ENCODE results near the gene PDE6H.
A peak's percentile ranks its signal among the peaks of the same experiment; 100 is the strongest.

The PDE6H gene

GRCh38 chr12:14959463-14959862, 13.4 kb upstream of the PDE6H start:
- H3K36me3 ChIP-seq (ENCODE audit: control insufficient read depth, insufficient read depth, low read length) = peaks cover 4% of the 10 kb centered on the region
- peak overlapping the region; percentile 88 for H3K4me3 ChIP-seq (replicated peaks; ENCODE audit: low read depth, low read length)
- TF ChIP-seq CTCF (IDR thresholded peaks at IDR 0.05; ENCODE audit: insufficient read depth, low read length, poor library complexity, severe bottlenecking) = no peak
- no peak for DNase-seq (ENCODE audit: extremely low read depth, insufficient read length)
- no peaks in the 10 kb centered on the region for H3K27me3 ChIP-seq (replicated peaks; ENCODE audit: control insufficient read depth, insufficient read depth, low read length)

- peak overlapping the region; percentile 88 for H3K4me3 ChIP-seq (replicated peaks; ENCODE audit: low read depth, low read length)
- peaks cover 4% of the 10 kb centered on the region for H3K36me3 ChIP-seq (ENCODE audit: control insufficient read depth, insufficient read depth, low read length)
- H3K27me3 ChIP-seq (replicated peaks; ENCODE audit: control insufficient read depth, insufficient read depth, low read length) = no peaks in the 10 kb centered on the region
- DNase-seq (ENCODE audit: extremely low read depth, insufficient read length) = no peak
- TF ChIP-seq CTCF (IDR thresholded peaks at IDR 0.05; ENCODE audit: insufficient read depth, low read length, poor library complexity, severe bottlenecking) = no peak
These were observed 12.8 kb upstream of the PDE6H start for GRCh38 chr12:14959916-14960496.

DNA sequence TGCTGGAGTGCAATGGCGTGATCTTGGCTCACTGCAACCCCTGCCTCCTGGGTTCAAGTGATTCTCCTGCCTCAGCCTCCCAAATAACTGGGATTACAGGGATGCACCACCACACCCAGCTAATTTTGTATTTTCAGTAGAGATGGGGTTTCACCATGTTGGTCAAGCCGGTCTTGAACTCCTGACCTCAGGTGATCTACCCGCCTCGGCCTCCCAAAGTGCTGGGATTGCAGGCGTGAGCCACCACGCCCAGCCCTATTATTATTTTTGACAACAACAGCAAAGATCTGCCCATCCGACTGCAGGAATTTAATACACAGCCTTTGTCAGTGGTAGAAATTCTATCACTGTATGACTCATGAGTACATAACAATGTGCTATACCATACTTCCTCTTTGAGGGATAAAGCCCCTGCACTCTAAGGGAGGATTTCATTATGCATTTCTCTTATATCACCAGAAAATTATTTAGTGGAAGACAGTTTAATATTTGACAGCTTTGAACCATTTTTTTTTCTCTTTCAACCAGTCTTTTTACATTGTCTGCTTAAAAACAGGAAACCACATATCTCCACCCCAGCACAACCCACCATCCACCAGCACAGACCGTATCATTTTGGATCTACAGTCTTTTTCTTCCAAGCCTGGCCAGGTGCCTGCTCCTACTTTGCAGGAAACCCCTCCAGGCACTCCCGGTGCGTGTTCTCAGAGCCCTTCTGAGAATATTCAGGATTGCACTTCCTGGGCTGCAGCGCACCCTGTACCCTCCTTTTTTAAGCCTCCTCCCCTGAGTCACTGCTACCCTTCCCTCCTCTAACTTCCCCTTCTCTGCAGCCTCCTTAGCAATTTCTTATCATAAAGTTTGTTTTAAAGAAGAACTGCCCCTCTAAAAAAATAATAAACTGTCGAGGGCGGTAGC, 12.0 kb upstream of the PDE6H start:
- H3K36me3 ChIP-seq (ENCODE audit: control insufficient read depth, insufficient read depth, low read length) = peaks cover 4% of the 10 kb centered on the region
- TF ChIP-seq CTCF (IDR thresholded peaks at IDR 0.05; ENCODE audit: insufficient read depth, low read length, poor library complexity, severe bottlenecking) = no peak
- no peaks in the 10 kb centered on the region for H3K27me3 ChIP-seq (replicated peaks; ENCODE audit: control insufficient read depth, insufficient read depth, low read length)
- DNase-seq (ENCODE audit: extremely low read depth, insufficient read length) = peak; percentile 54
- H3K4me3 ChIP-seq (replicated peaks; ENCODE audit: low read depth, low read length) = peak overlapping the region; percentile 88

DNA sequence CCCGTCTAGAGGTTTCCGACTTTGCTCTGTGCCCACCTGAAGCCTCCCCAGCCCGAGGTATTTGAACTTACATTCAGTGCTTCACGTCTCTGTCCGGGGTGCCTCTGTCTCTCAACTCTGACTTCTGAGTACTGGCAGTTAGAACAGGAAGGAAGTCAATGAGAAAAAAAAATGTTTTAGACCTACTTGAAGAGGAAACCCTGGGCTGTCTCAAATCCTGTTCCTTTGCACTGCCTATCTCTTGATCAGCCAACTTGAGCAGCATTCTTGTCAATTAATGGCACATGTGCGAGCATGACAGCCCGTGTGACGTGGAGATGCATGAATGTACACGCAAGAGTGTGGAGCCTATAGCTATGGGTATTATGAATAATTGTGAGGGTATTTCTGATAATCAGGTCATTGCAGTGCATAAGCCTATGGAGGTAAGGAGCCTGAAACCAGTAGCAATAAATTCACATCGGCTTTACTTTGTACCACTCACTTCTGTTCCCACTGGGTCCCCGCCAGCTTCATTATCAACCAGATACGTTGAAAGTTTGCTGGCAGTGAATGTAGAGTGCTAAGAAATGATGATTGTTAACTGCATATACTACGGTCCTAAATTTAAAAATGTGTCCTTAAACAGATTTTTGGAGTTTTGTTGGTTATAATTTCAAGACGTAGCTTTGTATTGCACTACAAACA, 11.2 kb upstream of the PDE6H start, which contains the start of gene ARHGDIB:
Gene ARHGDIB, minus strand, starts transcription at position 136 of the 687 bp plus-strand sequence. CDS start 10,889 bp downstream, outside the sequence.
- no peak for TF ChIP-seq CTCF (IDR thresholded peaks at IDR 0.05; ENCODE audit: insufficient read depth, low read length, poor library complexity, severe bottlenecking)
- peaks cover 4% of the 10 kb centered on the region for H3K36me3 ChIP-seq (ENCODE audit: control insufficient read depth, insufficient read depth, low read length)
- peak; percentile 82 for DNase-seq (ENCODE audit: extremely low read depth, insufficient read length)
- H3K27me3 ChIP-seq (replicated peaks; ENCODE audit: control insufficient read depth, insufficient read depth, low read length) = no peaks in the 10 kb centered on the region
- H3K4me3 ChIP-seq (replicated peaks; ENCODE audit: low read depth, low read length) = peak within 1 kb of the TSS; percentile 88

DNA sequence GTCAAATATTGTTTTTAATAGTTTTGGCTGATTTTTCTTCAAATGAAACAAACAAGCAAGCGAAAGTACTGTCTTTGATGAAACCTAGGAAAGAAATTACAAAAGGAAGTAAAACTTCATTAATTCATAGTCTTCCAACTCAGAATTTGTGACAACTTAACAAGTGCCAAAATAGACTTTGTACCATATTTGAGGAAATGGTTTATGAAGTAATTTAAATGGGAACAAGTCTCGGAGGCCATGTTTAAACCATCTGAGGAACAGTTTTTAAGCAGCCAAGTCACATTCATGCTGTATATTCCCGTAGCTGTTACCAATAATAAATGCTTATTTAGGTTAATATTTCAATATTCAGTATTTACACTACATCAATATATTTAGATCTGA, 10.7 kb upstream of the PDE6H start:
- H3K4me3 ChIP-seq (replicated peaks; ENCODE audit: low read depth, low read length) = peak overlapping the region; percentile 88
- DNase-seq (ENCODE audit: extremely low read depth, insufficient read length) = no peak

More for the DNA sequence above, 10.7 kb upstream of the PDE6H start:
- TF ChIP-seq CTCF (IDR thresholded peaks at IDR 0.05; ENCODE audit: insufficient read depth, low read length, poor library complexity, severe bottlenecking) = no peak
- Histone ChIP-seq H3K27me3 (replicated peaks; ENCODE audit: control insufficient read depth, insufficient read depth, low read length) (no peaks in the 10 kb centered on the region), H3K36me3 (ENCODE audit: control insufficient read depth, insufficient read depth, low read length) (peaks cover 4% of the 10 kb centered on the region)

Data from GM06990 (cell line).